NCI-H1436 treated with DMSO at 0.1 percent for 48 hours (cell line): Measurements from ENCODE around the gene ABCA7.

Source experiments
- DNase-seq: peaks from one replicate; lab custom pipeline; 2025; lab: John Stamatoyannopoulos, UW

The ABCA7 gene

DNA sequence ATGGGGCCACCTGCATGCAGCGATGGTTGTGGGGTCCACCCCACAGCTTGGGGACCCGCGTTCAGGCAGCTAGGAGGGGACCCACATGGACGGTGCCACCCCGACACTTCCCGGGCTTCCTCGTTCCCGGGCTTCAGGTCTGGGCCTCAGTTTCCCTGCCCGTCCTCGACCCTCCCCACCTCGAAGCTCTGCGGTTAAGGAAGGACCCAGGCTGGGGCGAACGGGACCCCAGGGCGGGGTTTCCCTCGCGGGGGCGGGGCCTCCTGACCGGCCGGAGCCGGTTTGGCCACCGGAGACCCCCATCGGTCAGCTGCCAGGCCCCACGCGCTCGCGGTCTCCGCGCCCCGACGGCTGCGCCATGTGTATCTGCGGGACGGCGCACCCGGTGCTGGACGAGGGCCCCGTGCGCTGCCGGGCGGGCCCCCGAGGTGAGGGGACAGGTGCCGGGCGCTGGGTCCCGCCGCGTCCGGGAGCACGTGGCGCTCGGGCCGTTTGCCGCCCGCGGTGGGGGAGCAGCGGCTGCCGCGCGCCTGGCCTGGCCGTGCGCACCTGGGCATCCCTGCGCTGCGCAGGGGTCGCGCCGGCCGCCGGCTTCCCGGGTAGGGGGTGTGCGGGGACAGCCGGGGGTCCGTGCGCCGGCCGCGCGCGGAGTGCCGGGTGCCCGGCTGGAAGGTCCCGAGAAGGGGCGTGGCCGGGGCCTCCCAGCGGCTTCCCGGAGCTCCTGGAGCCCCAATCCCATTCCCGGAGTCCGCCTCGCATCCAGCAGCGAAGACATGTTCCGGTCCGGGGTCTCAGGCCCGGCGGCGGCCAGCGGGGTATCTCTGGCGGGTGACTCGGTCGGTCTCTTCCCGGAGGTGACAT is 31.3 kb downstream of the ABCA7 start:
- DNase-seq: no peak

DNA sequence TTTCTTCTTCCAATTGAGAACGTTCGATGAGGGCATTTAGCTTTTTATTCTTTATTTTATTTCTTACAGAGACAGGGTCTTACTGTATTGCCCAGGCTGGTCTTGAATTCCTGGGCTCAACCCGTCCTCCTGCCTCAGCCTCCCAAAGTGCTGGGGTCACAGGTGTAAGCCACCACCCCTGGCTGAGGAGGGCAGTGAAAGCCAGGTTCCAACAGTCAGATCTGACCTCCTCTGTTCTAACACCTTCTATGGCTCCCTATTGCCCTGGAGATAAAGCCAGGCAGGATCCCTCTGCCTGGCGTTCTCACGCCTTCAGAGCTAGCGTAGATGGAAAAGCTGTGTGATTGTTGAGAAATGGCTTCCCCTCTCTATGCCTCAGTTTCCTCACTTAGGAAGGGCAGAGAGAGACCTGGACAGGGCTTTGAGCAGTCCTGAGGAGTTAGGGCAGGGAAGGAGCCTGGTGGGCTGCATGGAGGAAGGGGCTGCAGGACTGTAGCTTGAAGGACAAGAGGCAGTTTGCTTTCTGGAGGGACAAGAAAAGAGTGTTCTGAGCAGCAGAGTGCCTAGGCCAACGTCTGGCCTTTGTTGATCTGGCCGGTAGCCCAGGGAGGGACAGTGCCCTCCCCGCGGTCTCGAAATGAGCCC is 32.6 kb downstream of the ABCA7 start:
- DNase-seq: no peak

DNA sequence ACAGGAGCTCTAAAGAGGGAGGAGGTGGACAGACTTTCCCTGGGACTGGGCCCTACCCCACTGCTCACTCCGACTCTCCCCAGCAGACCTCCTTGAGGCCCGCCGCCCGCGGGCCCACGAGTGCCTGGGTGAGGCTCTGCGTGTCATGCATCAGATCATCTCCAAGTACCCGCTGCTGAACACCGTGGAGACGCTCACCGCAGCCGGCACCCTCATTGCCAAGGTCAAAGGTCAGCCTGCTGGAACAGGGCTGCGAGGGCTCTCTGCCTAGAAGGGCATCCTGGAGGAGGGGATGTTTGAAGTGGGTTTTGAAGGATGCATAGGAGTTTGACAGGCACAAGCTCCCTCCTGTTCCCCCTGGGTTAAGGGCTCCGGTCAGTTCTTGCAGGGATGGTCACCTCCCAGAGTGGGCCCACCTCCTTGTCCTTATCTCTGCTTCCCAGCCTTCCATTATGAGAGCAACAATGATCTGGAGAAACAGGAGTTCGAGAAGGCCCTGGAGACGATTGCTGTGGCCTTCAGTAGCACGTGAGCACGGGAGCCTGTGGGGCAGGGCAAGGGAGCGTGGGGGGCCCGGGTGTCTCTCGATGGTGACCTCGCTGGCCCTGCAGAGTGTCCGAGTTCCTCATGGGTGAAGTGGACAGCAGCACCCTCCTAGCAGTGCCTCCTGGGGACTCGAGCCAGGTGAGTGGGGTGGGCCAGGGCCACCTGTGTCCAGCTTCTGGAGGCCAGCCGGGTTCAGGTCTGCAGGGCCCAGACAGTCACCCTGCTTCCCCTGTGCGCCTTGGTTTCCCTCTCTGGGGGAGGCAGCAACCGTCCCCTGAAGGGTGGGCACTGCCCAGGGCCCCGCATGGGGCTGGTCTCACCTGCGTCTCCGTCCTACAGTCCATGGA is 33.4 kb downstream of the ABCA7 start:
- DNase-seq: no peak

DNA sequence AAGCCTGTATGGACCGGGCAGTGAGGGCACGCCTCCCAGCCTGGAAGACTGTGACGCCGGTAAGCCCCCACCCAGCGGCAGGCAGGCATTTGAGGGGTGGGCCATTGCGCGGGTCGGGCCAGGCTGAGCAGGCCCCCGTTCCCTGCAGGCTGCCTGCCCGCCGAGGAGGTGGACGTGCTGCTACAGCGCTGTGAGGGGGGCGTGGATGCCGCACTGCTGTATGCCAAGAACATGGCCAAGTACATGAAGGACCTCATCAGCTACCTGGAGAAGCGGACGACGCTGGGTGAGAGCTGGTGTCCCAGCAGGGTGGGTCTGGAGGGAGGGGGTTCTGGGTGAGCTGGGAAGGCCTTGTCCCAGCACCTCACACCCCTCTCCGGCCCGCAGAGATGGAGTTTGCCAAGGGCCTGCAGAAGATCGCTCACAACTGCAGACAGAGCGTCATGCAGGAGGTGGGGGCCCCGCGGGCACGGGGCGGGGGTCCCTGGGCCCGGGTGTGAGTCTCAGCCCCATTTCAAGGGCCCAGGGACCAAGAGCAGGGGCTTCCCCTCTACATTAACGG is 34.1 kb downstream of the ABCA7 start:
- no peak for DNase-seq

DNA sequence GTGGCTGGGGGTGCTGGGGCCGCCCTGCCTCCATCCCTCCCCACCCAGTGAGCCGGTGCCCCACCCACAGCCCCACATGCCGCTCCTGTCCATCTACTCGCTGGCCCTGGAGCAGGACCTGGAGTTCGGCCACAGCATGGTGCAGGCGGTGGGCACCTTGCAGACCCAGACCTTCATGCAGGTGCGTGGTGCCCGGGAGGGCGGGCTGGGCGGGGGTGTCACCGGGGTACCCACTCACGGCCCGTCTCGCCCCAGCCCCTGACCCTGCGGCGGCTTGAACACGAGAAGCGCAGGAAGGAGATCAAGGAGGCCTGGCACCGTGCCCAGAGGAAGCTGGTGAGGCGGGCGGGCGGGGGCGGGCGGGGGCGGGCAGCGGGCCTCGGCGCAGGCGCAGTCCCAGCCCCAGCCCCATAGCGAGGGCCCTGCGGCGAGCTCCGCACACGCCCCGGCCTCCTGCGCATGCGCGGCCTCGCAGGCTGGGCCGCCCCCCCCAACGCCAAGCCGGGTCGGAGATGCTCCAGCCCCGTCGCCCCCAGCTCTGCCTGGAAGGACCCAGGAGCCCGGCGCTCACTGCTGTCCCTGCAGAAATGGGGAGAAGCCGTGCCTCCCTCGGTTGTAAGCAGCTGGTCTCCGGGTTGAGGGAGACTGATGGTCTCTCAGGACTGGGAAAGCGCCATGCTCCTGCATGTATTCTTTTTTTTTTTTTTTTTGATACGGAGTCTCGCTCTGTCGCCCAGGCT is 34.8 kb downstream of the ABCA7 start:
- DNase-seq: peak; percentile 67

DNA sequence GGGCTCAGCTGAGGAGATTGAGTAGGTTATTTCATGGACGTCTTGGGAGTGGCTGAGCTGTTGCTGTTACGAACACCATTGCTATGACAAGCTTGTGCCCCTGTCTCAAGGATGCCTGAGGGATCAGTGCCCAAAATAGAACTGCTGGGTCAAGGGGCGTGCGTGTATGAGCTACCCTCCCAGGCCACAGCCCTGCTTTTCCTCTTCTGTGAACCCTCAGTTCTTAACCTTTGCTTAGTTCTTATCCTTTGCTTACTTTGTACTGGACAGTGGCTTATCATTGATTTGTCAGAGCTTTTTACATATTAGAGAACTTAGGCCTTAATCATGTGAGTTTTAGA is 36.1 kb downstream of the ABCA7 start:
- no peak for DNase-seq

DNA sequence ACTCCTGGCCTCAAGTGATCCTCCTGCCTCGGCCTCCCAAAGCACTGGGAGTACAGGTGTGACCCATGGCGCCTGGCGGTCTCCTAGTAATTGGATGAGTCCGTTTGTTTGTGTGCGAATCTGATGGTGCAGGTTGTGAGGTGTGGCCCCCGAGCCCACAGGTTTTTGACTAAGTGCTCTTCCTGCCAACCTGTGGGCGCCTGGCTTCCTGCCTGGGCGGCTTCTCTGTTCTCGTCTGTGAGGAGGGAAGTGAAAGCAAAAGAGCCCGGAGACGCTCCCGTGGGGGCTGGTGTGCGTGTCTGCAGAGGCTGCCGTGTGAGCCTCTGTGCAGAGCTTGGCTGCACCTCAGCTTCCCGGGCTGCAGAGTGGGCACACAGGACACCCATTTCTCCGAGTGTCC is 37.0 kb downstream of the ABCA7 start:
- DNase-seq: no peak

DNA sequence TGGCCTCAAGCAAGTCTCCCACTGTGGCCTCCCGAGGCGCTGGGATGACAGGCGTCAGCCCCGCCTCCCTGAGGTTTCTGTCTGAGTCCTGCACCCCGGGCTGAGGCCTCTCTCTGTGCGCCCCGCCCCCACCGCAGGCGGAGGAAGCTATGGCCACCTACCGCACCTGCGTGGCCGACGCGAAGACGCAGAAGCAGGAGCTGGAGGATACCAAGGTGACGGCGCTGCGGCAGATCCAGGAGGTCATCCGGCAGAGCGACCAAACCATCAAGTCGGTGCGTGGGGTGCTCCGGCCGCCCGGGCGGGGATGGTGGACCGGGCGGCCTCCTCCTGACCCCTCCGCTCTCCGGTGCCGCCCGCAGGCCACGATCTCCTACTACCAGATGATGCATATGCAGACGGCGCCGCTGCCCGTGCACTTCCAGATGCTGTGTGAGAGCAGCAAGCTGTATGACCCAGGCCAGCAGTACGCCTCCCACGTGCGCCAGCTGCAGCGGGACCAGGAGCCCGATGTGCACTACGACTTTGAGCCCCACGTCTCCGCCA is 39.7 kb downstream of the ABCA7 start:
- DNase-seq: no peak

DNA sequence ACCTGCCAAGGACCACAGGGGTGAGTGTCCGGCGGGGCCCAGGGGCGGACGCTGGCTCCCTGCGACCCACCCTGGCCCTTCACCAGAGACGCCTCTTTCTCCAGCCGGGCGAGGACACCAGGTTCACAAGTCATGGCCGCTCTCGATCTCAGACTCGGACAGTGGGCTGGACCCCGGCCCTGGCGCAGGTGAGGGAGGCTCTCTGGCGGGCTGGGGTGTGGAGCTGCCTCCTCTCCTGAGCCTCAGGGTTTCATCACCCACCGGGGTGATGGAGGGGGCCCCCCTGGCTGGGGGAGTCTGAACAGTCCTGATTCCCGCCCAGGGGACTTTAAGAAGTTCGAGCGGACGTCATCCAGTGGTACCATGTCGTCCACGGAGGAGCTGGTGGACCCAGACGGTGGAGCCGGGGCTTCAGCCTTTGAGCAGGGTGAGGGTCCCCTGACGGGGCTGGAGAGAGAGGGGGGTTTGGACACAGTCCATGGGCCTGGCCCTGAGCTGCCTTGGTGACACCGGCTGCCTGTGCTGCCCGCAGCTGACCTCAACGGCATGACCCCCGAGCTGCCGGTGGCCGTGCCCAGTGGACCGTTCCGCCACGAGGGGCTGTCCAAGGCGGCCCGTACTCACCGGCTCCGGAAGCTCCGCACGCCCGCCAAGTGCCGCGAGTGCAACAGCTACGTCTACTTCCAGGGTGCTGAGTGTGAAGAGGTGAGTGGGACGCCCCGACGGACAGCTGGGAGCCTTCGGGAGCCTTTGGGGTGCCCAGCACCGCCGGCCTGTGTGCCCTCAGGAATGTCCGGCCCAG is 40.7 kb downstream of the ABCA7 start:
- no peak for DNase-seq

DNA sequence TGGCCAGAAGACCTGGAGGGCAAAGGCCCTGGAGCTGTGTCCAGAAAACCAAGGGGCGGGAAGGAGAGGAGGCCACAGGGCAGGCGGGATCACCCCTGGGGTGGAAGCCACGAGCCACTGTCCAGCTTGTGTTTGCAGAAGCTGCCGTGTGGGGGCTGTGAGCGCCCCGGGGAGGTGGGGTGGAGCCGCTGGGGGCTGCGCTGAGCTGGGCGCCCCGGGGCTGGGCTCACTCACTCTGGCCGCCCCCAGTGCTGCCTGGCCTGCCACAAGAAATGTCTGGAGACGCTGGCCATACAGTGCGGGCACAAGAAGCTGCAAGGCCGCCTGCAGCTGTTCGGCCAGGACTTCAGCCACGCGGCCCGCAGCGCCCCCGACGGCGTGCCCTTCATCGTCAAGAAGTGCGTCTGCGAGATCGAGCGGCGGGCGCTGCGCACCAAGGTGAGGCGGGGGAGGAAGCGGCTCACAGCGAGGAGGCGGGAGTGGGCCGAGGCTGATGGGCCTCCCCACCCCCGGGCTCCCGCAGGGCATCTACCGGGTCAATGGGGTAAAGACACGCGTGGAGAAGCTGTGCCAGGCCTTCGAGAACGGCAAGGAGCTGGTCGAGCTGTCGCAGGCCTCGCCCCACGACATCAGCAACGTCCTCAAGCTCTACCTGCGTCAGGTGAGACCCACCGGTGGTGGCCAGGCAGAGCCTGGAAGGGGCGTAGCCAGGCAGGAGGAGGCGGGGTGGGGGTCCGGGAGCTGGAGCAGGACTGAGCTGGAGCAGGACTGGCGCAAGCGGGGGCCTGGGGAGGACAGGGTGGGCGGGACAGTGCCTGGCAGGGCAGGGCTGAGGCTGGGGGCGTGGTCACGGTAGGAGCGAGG is 41.6 kb downstream of the ABCA7 start:
- DNase-seq: no peak

DNA sequence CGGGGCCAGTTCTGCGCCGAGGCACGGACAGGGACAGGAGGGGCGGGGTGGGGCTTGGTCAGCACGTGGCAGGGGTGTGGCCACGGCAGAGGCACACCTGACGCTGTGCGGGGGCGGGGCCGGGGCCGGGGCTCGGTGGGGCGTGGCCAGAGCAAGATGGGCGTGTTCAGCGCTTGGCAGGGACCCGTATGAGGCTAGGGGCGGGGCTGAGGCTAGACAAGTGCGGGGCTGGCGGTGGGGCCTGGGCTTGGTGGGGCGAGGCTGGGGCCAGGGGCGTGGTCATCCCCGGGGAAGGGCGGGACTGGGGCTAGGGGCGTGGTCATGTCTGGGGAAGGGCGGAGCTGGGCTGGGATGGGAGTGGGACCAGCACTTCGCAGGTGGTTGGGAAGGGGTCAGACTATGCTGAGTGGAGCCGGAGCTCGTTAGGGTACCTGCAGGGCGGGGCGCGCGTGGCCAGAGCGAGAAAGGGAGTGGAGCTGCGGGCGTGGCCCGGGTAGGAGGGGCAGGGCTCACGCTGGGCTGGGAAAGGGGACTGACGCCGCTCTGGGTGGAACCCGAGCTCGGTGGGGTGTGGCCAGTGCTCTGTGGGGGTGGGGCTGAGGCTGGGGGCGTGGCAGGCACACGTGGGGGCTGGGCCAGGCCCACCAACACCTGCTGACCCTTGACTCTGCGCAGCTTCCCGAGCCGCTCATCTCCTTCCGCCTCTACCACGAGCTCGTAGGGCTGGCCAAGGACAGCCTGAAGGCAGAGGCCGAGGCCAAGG is 42.4 kb downstream of the ABCA7 start:
- peak; percentile 67 for DNase-seq

DNA sequence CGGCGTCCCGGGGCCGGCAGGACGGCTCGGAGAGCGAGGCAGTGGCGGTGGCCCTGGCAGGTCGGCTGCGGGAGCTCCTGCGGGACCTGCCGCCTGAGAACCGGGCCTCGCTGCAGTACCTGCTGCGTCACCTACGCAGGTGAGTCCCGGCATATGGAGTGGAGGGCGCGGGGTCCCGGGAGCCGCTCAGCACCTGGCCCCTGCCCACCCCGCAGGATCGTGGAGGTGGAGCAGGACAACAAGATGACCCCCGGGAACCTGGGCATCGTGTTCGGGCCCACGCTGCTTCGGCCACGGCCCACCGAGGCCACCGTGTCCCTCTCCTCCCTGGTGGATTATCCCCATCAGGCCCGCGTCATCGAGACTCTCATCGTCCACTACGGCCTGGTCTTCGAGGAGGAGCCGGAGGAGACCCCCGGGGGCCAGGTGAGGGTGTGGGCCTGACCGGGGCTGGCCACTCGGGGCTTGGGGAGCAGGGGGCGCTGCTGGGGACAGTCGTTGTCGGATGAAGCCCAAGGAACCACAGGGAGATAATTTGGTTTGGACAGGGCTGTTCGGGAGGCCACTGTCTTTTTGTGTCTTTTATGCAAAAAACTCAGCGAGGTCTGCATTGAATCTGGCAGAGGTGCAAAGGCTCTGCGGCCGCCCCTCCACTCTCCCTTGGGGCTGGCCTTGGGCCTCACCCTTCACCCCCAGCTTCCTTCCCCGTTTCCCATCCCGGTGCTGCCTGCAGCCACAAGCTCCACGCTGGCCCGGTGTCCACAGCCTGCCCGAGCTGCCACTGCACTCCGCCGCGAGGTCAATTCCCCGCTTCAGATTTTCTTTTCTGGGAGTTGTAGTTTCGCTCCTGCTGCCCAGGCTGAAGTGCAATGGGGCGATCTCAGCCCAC is 43.3 kb downstream of the ABCA7 start:
- no peak for DNase-seq

DNA sequence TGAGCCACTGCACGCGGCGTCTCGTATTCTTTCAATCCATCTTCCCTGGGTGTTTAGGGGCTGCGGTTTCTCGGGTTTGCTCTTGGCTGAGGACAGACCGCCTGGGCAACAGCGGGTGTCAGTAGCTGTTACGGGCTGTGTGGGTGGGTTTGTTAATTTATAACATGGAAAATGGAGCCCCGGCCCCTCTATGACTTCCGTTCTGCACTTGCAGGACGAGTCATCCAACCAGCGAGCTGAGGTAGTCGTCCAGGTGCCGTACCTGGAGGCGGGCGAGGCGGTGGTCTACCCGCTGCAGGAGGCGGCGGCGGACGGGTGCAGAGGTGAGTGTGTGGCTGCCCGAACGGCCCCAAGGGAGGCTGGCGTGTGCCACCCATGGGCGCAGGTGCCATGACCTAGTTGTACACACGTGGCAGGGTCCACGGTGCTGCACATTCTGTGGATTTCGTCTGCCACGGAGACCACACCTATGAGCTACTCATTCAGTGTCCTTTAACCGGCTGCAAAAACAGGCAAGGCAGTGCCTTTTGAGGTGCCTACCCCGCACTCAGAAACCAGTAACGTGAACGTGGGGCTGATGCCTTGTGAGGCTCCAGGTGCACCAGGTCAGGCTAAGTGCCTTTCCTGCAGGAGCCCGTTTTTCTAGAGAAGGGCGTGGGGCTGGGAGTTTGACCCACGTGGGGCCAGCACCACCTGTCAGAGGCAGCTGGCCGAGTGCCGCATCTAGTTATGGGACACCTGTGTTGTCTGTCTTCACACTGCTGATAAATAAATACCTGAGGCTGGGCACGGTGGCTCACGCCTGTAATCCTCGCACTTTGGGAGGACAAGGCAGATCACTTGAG is 44.3 kb downstream of the ABCA7 start:
- no peak for DNase-seq

DNA sequence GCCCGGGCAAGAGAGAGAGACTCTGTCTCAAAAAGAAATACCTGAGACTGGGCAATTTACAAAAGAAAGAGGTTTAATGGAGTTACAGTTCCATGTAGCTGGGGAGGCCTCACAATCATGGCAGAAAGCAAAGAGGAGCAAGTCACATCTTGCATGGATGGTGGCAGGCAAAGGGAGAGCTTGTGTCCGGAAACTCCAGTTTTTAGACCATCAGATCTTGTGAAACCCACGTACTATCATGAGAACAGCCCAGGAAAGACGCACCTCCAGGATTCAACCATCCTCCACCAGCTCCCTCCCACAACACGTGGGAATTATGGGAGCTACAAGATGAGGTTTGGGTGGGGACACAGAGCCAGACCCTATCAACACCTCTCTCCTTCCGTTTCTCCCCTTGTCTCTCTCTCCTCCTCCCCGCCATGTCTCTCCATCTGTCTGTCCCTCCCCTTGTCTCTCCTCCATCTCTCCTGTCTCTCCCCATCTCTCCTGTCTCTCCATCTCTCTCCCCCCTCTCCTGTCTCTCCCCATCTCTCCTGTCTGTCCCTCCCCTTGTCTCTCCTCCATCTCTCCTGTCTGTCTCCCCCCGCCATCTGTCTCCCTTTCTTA is 45.2 kb downstream of the ABCA7 start:
- DNase-seq: no peak

DNA sequence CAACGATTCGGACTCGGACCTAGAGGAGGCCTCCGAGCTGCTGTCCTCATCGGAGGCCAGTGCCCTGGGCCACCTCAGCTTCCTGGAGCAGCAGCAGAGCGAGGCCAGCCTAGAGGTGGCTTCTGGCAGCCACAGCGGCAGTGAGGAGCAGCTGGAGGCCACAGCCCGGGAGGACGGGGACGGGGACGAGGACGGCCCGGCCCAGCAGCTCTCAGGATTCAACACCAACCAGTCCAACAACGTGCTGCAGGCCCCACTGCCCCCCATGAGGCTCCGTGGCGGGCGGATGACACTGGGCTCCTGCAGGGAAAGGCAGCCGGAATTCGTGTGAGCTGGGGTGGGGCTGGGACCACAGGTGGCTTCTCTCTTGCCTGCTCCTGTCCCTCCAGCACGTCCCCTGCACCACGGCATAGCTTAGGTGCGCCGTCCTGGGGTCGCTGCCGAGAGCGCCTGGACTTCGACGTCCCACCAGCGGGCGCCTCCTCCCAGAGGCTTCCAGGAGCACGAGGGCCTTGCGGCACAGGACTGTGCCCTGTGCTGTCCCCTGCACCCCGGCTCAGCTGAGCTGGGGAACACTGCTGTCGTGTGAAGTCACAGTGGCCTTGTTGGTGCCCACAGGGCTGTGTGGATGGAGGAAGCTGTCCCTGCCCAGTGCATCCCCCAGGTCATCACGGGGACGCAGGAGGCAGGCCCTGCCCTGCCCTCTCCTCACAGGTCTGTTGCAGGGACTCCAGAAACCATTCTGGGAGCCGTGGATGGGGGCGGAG is 46.0 kb downstream of the ABCA7 start:
- no peak for DNase-seq

DNA sequence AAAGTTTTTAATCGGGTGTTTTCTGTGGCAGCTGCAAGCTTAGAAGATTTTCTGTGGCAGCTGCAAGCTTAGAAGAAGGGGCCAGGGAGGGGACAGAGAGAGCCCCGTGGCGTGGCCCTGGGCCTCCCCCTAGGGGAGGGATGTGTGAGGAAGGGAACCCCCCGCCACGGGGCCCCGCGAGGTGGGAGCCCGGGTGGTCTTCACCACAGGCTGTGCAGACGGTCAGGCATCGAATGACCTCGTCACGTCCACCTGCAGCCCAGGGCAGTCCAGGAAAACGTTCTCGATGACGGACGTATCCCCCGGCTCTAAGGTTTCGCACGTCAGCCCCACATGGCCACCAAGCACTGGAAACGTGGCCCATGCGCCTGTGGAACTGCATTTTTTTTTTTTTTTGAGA is 46.7 kb downstream of the ABCA7 start:
- no peak for DNase-seq
